ENCODE measurements around the gene SYNGR2. TPM values are rescaled to one million over a fixed set of nuclear protein-coding genes. Genes with fewer than 3 reads are reported as not detected.

Gene SYNGR2
- total and polyA plus RNA-seq, 9 of the 15 experiments (the other 6 are each of a cell fraction or from before 2014, with no cell fraction given), result 1.4 to 173 (median 87.8) TPM

DNA sequence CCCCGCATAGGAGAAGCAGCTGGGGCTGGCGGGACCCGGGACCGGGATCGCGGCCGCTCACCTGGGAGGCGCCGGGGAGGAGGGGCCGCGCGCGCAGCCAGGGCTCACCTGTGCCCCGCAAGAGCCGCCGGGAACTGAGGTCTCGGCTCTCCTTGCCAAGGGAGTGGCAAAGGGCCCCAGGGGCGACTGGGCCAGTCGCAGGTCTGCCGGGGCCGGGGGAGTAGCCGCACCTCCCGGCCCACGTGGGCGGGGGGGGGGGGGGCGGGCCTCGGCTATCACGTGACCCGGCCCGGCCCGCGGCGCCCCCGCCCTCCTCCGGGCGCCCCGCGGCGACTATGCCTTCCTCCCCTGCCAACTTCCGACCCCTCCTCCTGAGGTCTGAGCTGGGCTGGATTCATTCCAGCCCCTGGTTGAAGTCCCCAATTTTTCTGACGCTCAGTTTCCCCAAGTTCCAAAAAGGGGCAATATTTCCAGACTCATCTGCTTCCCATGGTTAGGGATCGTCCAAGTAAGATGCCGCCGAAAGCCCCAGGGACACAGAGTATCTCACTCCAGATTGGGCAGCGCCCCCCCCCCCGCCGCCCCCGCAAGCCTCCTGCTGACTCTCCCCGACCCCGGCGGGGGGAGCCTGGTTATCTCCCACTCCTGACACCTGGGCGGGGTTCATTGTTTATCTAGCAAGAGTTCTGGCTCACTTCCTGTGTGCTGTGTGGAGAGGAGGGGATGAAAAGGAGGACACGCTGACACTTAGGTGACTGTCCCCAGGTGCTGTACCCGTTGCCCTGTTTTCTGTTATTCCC, 39.6 kb upstream of the SYNGR2 start, which contains the start of gene TMC6 (continued):
- TF ChIP-seq, protein P1, sequence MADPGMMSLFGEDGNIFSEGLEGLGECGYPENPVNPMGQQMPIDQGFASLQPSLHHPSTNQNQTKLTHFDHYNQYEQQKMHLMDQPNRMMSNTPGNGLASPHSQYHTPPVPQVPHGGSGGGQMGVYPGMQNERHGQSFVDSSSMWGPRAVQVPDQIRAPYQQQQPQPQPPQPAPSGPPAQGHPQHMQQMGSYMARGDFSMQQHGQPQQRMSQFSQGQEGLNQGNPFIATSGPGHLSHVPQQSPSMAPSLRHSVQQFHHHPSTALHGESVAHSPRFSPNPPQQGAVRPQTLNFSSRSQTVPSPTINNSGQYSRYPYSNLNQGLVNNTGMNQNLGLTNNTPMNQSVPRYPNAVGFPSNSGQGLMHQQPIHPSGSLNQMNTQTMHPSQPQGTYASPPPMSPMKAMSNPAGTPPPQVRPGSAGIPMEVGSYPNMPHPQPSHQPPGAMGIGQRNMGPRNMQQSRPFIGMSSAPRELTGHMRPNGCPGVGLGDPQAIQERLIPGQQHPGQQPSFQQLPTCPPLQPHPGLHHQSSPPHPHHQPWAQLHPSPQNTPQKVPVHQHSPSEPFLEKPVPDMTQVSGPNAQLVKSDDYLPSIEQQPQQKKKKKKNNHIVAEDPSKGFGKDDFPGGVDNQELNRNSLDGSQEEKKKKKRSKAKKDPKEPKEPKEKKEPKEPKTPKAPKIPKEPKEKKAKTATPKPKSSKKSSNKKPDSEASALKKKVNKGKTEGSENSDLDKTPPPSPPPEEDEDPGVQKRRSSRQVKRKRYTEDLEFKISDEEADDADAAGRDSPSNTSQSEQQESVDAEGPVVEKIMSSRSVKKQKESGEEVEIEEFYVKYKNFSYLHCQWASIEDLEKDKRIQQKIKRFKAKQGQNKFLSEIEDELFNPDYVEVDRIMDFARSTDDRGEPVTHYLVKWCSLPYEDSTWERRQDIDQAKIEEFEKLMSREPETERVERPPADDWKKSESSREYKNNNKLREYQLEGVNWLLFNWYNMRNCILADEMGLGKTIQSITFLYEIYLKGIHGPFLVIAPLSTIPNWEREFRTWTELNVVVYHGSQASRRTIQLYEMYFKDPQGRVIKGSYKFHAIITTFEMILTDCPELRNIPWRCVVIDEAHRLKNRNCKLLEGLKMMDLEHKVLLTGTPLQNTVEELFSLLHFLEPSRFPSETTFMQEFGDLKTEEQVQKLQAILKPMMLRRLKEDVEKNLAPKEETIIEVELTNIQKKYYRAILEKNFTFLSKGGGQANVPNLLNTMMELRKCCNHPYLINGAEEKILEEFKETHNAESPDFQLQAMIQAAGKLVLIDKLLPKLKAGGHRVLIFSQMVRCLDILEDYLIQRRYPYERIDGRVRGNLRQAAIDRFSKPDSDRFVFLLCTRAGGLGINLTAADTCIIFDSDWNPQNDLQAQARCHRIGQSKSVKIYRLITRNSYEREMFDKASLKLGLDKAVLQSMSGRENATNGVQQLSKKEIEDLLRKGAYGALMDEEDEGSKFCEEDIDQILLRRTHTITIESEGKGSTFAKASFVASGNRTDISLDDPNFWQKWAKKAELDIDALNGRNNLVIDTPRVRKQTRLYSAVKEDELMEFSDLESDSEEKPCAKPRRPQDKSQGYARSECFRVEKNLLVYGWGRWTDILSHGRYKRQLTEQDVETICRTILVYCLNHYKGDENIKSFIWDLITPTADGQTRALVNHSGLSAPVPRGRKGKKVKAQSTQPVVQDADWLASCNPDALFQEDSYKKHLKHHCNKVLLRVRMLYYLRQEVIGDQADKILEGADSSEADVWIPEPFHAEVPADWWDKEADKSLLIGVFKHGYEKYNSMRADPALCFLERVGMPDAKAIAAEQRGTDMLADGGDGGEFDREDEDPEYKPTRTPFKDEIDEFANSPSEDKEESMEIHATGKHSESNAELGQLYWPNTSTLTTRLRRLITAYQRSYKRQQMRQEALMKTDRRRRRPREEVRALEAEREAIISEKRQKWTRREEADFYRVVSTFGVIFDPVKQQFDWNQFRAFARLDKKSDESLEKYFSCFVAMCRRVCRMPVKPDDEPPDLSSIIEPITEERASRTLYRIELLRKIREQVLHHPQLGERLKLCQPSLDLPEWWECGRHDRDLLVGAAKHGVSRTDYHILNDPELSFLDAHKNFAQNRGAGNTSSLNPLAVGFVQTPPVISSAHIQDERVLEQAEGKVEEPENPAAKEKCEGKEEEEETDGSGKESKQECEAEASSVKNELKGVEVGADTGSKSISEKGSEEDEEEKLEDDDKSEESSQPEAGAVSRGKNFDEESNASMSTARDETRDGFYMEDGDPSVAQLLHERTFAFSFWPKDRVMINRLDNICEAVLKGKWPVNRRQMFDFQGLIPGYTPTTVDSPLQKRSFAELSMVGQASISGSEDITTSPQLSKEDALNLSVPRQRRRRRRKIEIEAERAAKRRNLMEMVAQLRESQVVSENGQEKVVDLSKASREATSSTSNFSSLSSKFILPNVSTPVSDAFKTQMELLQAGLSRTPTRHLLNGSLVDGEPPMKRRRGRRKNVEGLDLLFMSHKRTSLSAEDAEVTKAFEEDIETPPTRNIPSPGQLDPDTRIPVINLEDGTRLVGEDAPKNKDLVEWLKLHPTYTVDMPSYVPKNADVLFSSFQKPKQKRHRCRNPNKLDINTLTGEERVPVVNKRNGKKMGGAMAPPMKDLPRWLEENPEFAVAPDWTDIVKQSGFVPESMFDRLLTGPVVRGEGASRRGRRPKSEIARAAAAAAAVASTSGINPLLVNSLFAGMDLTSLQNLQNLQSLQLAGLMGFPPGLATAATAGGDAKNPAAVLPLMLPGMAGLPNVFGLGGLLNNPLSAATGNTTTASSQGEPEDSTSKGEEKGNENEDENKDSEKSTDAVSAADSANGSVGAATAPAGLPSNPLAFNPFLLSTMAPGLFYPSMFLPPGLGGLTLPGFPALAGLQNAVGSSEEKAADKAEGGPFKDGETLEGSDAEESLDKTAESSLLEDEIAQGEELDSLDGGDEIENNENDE (IDR thresholded peaks at IDR 0.05; ENCODE audit: low read depth, low read length), result no peak
- TF ChIP-seq ZNF143 (CRISPR knock-in tag; IDR thresholded peaks at IDR 0.05), result no peak
- TF ChIP-seq HNRNPL (IDR thresholded peaks at IDR 0.05; ENCODE audit: low read depth, low read length), result peak; percentile 95
- TF ChIP-seq ADNP (tag; IDR thresholded peaks at IDR 0.05), result no peak
- no peak for TF ChIP-seq SFPQ (IDR thresholded peaks at IDR 0.05; ENCODE audit: low read depth, low read length)
- no peak for TF ChIP-seq ZNF707 (CRISPR knock-in tag; conservative IDR thresholded peaks at IDR 0.05)
- no peak for TF ChIP-seq MEF2A (IDR thresholded peaks at IDR 0.05; ENCODE audit: control insufficient read depth, low read depth, low read length)
- peak; percentile 79; the same call in 1 of the 2 replicates for TF ChIP-seq SMAD4 (CRISPR knock-in tag; conservative IDR thresholded peaks at IDR 0.05)
- TF ChIP-seq SMAD2 (IDR thresholded peaks at IDR 0.05; ENCODE audit: low read depth, low read length), result no peak
- no peak for TF ChIP-seq ZNF124 (CRISPR knock-in tag; IDR thresholded peaks at IDR 0.05)
- no peak for TF ChIP-seq SETDB1 (IDR thresholded peaks at IDR 0.05; ENCODE audit: low read length)
- TF ChIP-seq ZNF431 (CRISPR knock-in tag; IDR thresholded peaks at IDR 0.05), result no peak
- peak; percentile 56 for TF ChIP-seq SAP30 (IDR thresholded peaks at IDR 0.05; ENCODE audit: borderline replicate concordance, insufficient read depth, low read depth, low read length, poor library complexity, severe bottlenecking)
- no peak for TF ChIP-seq POLR3A (IDR thresholded peaks at IDR 0.05; ENCODE audit: borderline replicate concordance, extremely low read depth, insufficient read depth, insufficient read length)

All from K562 (cell line).